GM12865 (cell line): ENCODE measurements around the gene PTPRM.

ENCODE experiments used
- DNase-seq: peaks from one replicate; pipeline ENCODE4 v3.0.0; 2010; ENCODE audit warnings: low read depth
- H3K4me3 ChIP-seq: 2 replicates; pipeline ENCODE4 v1.5.1; 2011; ENCODE audit warnings: mild to moderate bottlenecking, low read depth, low read length, control low read depth
- CTCF ChIP-seq: IDR thresholded peaks from 2 replicates; pipeline ENCODE4 v1.5.1; 2011; ENCODE audit warnings: low read length, control low read depth, low read depth, inconsistent platforms; ENCODE audit not compliant: insufficient read depth; ENCODE audit errors: missing control alignments

The PTPRM gene

DNA sequence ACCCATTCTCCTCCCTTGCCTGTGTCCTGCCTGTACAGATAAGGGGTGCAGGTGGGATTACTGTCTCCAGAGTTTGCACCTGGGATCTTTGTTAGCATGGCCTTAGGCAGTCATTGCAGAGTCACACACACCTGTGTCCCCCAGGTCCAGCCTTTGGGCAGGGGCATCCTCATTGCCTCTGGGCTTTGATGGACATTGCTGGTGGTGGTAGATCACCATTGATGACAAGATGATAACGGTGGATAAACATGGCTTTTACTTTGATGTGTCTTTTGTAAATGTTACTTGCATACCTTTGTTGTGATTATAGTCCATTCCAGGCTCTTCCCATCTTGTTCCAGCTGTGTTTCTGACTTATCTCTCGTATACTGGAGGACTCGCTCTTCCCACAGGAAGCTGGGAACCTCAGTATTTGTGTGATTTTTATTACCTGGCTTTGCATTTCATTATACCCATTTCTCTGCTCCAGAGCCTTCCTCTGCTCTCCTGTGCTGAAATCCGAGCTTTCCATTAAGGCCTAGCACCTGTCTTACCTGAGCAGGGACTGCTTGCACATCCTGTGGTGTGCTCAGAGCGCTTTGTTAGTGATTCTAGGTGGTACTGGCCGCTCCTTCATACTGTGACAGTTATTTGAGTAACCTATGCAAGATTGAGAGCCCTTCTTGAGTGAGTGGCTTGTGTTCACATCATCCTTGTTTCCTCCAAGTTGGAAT lies 79.2 kb downstream of the PTPRM start:
- H3K4me3 ChIP-seq: no peak overlapping the region
- no peak for TF ChIP-seq CTCF
- no peak for DNase-seq

GRCh38 chr18:7647500-7647899 lies 80.4 kb downstream of the PTPRM start:
- no peak for DNase-seq
- no peak overlapping the region for H3K4me3 ChIP-seq
- TF ChIP-seq CTCF: no peak

GRCh38 chr18:7657050-7657449 lies 89.9 kb downstream of the PTPRM start:
- DNase-seq: no peak
- TF ChIP-seq CTCF: no peak
- no peak overlapping the region for H3K4me3 ChIP-seq

DNA sequence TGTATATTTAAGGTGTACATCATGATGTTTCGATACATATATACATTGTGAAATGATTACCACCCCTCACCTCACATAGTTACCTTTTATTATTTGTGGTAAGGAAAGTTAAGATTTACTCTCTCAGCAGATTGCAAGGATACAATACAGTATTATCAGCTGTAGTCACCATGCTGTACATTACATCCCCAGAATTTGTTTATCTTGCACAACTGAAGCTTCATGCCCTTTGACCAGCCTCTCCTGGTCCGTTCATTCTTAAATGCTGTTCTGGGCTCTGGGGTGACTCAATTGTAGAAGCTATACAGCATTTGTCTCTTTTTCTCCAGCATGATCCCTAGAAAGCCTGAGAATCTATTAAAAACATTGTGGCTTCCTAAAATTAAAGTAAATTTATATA lies 90.8 kb downstream of the PTPRM start:
- H3K4me3 ChIP-seq: no peak overlapping the region
- no peak for TF ChIP-seq CTCF
- no peak for DNase-seq

DNA sequence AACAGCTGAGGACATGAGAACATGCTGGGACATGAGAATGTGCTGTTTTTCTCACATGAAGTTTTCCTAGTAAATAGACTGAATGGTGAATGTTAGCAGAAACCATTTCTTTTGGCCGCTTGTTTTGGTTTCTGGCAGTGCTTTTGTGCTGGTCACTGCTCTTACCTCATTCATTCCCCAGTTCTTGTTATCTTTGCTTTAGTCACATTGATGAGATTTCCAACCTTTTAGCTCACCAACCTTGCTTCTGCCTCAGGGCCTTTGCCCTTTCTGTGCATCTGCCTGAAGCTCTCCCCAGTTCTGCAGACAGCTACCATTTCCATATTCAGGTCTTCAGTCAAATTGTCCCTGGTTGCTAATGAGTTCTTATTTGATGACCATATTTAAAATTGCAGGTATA lies 91.6 kb downstream of the PTPRM start:
- no peak for TF ChIP-seq CTCF
- DNase-seq: no peak
- no peak overlapping the region for H3K4me3 ChIP-seq

DNA sequence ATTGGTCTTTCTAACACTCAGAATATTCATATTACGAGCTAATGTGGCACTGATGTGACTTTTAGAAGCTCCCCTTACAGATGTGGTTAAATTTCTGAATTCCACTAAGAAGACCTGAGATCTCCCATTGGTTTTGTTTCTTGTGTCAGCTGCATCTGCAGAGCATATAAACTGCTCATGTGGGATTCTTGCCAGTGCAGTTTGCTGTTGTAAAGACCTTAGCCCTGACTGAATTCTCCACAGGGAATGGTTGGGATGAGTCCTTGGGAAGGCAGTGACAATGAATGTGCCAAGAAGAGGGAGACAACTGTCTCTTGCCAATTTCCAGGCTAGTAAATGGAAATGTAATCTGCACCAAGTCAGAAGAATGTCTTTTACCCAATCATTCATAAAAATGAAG lies 94.1 kb downstream of the PTPRM start:
- H3K4me3 ChIP-seq: no peak overlapping the region
- no peak for DNase-seq
- TF ChIP-seq CTCF: no peak

GRCh38 chr18:7662866-7663265 lies 95.8 kb downstream of the PTPRM start:
- no peak overlapping the region for H3K4me3 ChIP-seq
- DNase-seq: no peak
- no peak for TF ChIP-seq CTCF
